Measurements from ENCODE around the gene DEFB132. TPM values are rescaled to one million over a fixed set of nuclear protein-coding genes. Genes with fewer than 3 reads are reported as not detected.

The DEFB132 gene
- total RNA-seq, 1 donor: not detected

DNA sequence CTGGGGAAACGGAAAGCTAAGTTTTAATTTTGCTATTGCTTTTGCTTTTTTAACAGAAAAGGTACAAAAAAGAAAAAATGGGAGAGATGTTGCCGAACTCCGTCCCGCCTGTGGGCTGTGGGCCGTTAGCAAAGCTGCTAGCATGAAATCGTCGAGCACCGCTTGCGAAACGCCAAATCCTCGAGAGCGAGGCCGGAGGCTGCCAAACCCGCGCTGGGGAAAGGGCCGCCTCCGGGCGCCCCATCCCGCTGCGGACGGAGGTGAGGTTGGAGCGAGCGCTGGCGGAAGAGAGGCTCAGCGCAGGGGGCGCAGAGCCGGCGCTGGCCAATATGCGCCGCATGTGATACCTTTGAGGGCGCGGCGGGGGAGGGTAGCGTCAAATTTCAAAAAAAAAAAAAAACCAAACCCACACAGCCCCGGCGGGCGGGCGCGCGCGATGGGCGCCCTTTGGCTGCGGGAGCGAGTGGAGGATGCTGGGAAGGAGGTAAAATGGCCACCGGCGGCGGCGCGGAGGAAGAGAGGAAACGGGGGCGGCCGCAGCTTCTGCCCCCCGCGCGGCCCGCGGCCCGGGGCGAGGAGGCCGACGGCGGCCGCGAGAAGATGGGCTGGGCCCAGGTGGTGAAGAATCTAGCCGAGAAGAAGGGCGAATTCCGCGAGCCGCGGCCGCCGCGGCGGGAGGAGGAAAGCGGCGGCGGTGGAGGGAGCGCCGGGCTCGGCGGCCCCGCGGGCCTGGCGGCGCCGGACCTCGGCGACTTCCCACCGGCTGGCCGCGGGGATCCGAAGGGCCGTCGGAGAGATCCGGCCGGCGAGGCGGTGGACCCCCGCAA, 39.8 kb downstream of the DEFB132 start, which contains the start of gene ZCCHC3:
Gene ZCCHC3 (plus strand): TSS at position 473 of the 827 bp plus-strand sequence. CDS start 17 bp downstream, at position 490.
- Histone ChIP-seq H3K27me3 (ENCODE audit: insufficient read depth, low read length) (no peaks in the 10 kb centered on the region), H3K4me1 (ENCODE audit: insufficient read depth, low read length) (peaks cover 21% of the 10 kb centered on the region), H3K9me3 (ENCODE audit: low read depth, low read length) (no peaks in the 10 kb centered on the region), H3K4me3 (ENCODE audit: insufficient read depth, low read length) (peak within 1 kb of the TSS; percentile 99), H2AFZ (ENCODE audit: low read length) (peak within 1 kb of the TSS; percentile 86), H3K79me2 (ENCODE audit: insufficient read depth, low read length) (peaks cover 46% of the 10 kb centered on the region), H3K36me3 (ENCODE audit: insufficient read depth, low read length) (no peaks in the 10 kb centered on the region), H4K20me1 (ENCODE audit: insufficient read depth, low read length) (peaks cover 34% of the 10 kb centered on the region), H3K27ac (ENCODE audit: low read depth, low read length) (peak within 1 kb of the TSS; percentile 86), H3K4me2 (ENCODE audit: insufficient read depth, low read length) (peak within 1 kb of the TSS; percentile 95)
- peak; percentile 98 for DNase-seq (ENCODE audit: insufficient read length, low spot score, missing footprints)
- TF ChIP-seq, protein P1, sequence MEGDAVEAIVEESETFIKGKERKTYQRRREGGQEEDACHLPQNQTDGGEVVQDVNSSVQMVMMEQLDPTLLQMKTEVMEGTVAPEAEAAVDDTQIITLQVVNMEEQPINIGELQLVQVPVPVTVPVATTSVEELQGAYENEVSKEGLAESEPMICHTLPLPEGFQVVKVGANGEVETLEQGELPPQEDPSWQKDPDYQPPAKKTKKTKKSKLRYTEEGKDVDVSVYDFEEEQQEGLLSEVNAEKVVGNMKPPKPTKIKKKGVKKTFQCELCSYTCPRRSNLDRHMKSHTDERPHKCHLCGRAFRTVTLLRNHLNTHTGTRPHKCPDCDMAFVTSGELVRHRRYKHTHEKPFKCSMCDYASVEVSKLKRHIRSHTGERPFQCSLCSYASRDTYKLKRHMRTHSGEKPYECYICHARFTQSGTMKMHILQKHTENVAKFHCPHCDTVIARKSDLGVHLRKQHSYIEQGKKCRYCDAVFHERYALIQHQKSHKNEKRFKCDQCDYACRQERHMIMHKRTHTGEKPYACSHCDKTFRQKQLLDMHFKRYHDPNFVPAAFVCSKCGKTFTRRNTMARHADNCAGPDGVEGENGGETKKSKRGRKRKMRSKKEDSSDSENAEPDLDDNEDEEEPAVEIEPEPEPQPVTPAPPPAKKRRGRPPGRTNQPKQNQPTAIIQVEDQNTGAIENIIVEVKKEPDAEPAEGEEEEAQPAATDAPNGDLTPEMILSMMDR (IDR thresholded peaks at IDR 0.05; ENCODE audit: extremely low read depth, low read depth, low read length): no peak

DNA sequence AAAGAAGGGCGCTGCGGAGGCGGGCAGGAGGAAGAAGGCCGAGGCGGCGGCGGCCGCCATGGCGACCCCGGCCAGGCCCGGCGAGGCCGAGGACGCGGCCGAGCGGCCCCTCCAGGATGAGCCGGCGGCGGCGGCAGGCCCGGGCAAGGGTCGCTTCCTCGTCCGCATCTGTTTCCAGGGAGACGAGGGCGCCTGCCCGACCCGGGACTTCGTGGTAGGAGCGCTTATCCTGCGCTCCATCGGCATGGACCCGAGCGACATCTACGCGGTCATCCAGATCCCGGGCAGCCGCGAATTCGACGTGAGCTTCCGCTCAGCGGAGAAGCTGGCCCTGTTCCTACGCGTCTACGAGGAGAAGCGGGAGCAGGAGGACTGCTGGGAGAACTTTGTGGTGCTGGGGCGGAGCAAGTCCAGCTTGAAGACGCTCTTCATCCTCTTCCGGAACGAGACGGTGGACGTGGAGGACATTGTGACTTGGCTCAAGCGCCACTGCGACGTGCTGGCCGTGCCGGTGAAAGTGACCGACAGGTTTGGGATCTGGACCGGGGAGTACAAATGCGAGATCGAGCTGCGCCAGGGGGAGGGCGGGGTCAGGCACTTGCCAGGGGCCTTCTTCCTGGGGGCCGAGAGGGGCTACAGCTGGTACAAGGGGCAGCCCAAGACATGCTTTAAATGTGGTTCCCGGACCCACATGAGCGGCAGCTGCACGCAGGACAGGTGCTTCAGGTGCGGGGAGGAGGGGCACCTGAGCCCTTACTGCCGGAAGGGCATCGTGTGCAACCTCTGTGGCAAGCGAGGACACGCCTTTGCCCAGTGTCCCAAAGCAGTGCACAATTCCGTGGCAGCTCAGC, 40.6 kb downstream of the DEFB132 start:
- DNase-seq (ENCODE audit: insufficient read length, low spot score, missing footprints): peak; percentile 96
- peak overlapping the region; percentile 99 for H3K4me3 ChIP-seq (ENCODE audit: insufficient read depth, low read length)
- H3K27me3 ChIP-seq (ENCODE audit: insufficient read depth, low read length): no peaks in the 10 kb centered on the region
- H3K27ac ChIP-seq (ENCODE audit: low read depth, low read length): peak overlapping the region; percentile 86
- H4K20me1 ChIP-seq (ENCODE audit: insufficient read depth, low read length): peaks cover 34% of the 10 kb centered on the region
- peaks cover 46% of the 10 kb centered on the region for H3K79me2 ChIP-seq (ENCODE audit: insufficient read depth, low read length)
- H3K4me1 ChIP-seq (ENCODE audit: insufficient read depth, low read length): peaks cover 21% of the 10 kb centered on the region
- H2AFZ ChIP-seq (ENCODE audit: low read length): peak overlapping the region; percentile 86
- peak overlapping the region; percentile 95 for H3K4me2 ChIP-seq (ENCODE audit: insufficient read depth, low read length)
- no peaks in the 10 kb centered on the region for H3K9me3 ChIP-seq (ENCODE audit: low read depth, low read length)
- no peaks in the 10 kb centered on the region for H3K36me3 ChIP-seq (ENCODE audit: insufficient read depth, low read length)
- TF ChIP-seq, protein P1 (IDR thresholded peaks at IDR 0.05; ENCODE audit: extremely low read depth, low read depth, low read length): no peak

DNA sequence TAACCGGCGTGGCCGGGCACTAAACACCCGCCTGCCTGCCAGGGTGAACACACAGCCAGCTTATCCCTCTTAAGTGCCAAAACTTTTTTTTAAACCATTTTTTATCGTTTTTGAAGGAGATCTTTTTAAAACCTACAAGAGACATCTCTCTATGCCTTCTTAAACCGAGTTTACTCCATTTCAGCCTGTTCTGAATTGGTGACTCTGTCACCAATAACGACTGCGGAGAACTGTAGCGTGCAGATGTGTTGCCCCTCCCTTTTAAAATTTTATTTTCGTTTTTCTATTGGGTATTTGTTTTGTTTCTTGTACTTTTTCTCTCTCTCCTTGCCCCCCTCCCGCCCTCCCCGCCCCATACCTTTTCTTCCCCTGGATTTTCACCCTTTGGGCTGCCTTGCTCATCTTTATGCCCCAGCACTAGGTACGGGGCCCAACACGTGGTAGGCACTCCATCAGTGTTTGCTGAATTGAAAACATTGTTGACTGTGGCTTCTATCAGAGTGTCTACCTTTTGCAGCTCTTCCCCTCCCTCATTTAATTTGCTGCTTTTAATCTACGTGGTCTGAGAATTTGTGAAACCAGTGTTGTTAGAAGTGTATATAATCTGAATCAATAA, 41.4 kb downstream of the DEFB132 start:
- Histone ChIP-seq H3K27ac (ENCODE audit: low read depth, low read length) (peak overlapping the region; percentile 86), H2AFZ (ENCODE audit: low read length) (no peak overlapping the region), H3K36me3 (ENCODE audit: insufficient read depth, low read length) (no peaks in the 10 kb centered on the region)

More for the DNA sequence above, 41.4 kb downstream of the DEFB132 start:
- Histone ChIP-seq H3K4me2 (ENCODE audit: insufficient read depth, low read length) (peak overlapping the region; percentile 95), H3K79me2 (ENCODE audit: insufficient read depth, low read length) (peaks cover 46% of the 10 kb centered on the region), H3K4me1 (ENCODE audit: insufficient read depth, low read length) (peaks cover 21% of the 10 kb centered on the region), H3K4me3 (ENCODE audit: insufficient read depth, low read length) (peak overlapping the region; percentile 99), H3K27me3 (ENCODE audit: insufficient read depth, low read length) (no peaks in the 10 kb centered on the region), H4K20me1 (ENCODE audit: insufficient read depth, low read length) (peaks cover 34% of the 10 kb centered on the region), H3K9me3 (ENCODE audit: low read depth, low read length) (no peaks in the 10 kb centered on the region)
- TF ChIP-seq, protein P1 (IDR thresholded peaks at IDR 0.05; ENCODE audit: extremely low read depth, low read depth, low read length): no peak
- DNase-seq (ENCODE audit: insufficient read length, low spot score, missing footprints): peak; percentile 58

Measured in osteoblast (primary cell).